ENCODE data around the gene PAM.

Gene PAM

GRCh38 chr5:102818934-102819333, 63.8 kb downstream of the PAM start:
- no peak for TF ChIP-seq CTCF (IDR thresholded peaks at IDR 0.05)
- no peak for TF ChIP-seq ZFX (IDR thresholded peaks at IDR 0.05; ENCODE audit: borderline replicate concordance)

GRCh38 chr5:102819634-102820033, 64.5 kb downstream of the PAM start:
- TF ChIP-seq CTCF (IDR thresholded peaks at IDR 0.05) = no peak
- TF ChIP-seq ZFX (IDR thresholded peaks at IDR 0.05; ENCODE audit: borderline replicate concordance) = no peak

More at GRCh38 chr5:102818934-102819333, 63.8 kb downstream of the PAM start:
- H3K27ac ChIP-seq = no peak overlapping the region

GRCh38 chr5:102823441-102823874, 68.4 kb downstream of the PAM start:
- no peak for TF ChIP-seq CTCF (IDR thresholded peaks at IDR 0.05)
- TF ChIP-seq ZFX (IDR thresholded peaks at IDR 0.05; ENCODE audit: borderline replicate concordance) = no peak
- H3K27ac ChIP-seq = no peak overlapping the region

More at GRCh38 chr5:102819634-102820033, 64.5 kb downstream of the PAM start:
- no peak overlapping the region for H3K27ac ChIP-seq

GRCh38 chr5:102826629-102827028, 71.5 kb downstream of the PAM start:
- no peak for TF ChIP-seq ZFX (IDR thresholded peaks at IDR 0.05; ENCODE audit: borderline replicate concordance)
- no peak for TF ChIP-seq CTCF (IDR thresholded peaks at IDR 0.05)

GRCh38 chr5:102830241-102830640, 75.1 kb downstream of the PAM start:
- TF ChIP-seq ZFX (IDR thresholded peaks at IDR 0.05; ENCODE audit: borderline replicate concordance) = no peak
- H3K27ac ChIP-seq = no peak overlapping the region

More at GRCh38 chr5:102826629-102827028, 71.5 kb downstream of the PAM start:
- H3K27ac ChIP-seq = no peak overlapping the region

GRCh38 chr5:102832445-102832844, 77.3 kb downstream of the PAM start:
- TF ChIP-seq CTCF (IDR thresholded peaks at IDR 0.05) (no peak), ZFX (IDR thresholded peaks at IDR 0.05; ENCODE audit: borderline replicate concordance) (no peak)
- no peak overlapping the region for H3K27ac ChIP-seq

- no peak overlapping the region for H3K27ac ChIP-seq
- TF ChIP-seq CTCF (IDR thresholded peaks at IDR 0.05) = no peak
- no peak for TF ChIP-seq ZFX (IDR thresholded peaks at IDR 0.05; ENCODE audit: borderline replicate concordance)
Measured at GRCh38 chr5:102833146-102833545, 78.0 kb downstream of the PAM start.

GRCh38 chr5:102834438-102834964, 79.4 kb downstream of the PAM start:
- TF ChIP-seq CTCF (IDR thresholded peaks at IDR 0.05) = no peak
- no peak for TF ChIP-seq ZFX (IDR thresholded peaks at IDR 0.05; ENCODE audit: borderline replicate concordance)

More at GRCh38 chr5:102834438-102834964, 79.4 kb downstream of the PAM start:
- H3K27ac ChIP-seq = no peak overlapping the region

Data from 22Rv1 (cell line).